HAP-1 (cell line): ENCODE measurements around the gene CENPU.

ENCODE experiments used
- DNase-seq, 2 experiments: peaks; one replicate each; pipeline ENCODE4 v3.0.0-alpha.2; 2016 to 2020; ENCODE audit warnings: low spot score in 2 of 2
- H3K27me3 ChIP-seq: fragments of 250-450 bp; sonication (Bioruptor Pico); 2 replicates; pipeline ENCODE4 v1.5.1; 2020; ENCODE audit warnings: low read depth, mild to moderate bottlenecking, moderate library complexity
- H3K36me3 ChIP-seq: fragments of 250-450 bp; sonication (Bioruptor Pico); replicated peaks from 2 replicates; pipeline ENCODE4 v1.5.1; 2020; ENCODE audit warnings: mild to moderate bottlenecking
- H3K4me1 ChIP-seq: fragments of 250-450 bp; sonication (Bioruptor Pico); 2 replicates; pipeline ENCODE4 v1.5.1; 2020; ENCODE audit warnings: mild to moderate bottlenecking
- H3K4me3 ChIP-seq: fragments of 250-450 bp; sonication (Bioruptor Pico); 2 replicates; pipeline ENCODE4 v1.5.1; 2020; ENCODE audit warnings: mild to moderate bottlenecking, moderate library complexity
- H3K9me3 ChIP-seq: fragments of 250-450 bp; sonication (Bioruptor Pico); 2 replicates; pipeline ENCODE4 v1.5.1; 2020; ENCODE audit warnings: mild to moderate bottlenecking, moderate library complexity
- in situ Hi-C: fragments of 300-500 bp; cut with MboI; formaldehyde crosslinking; loops from 3 replicates; pipeline ENCODE4 v1.14.3; 2020; ENCODE audit warnings: low sequenced_read_pairs, inconsistent platforms, mixed read lengths

CENPU gene

GRCh38 chr4:184681916-184682315 lies 52.0 kb downstream of the CENPU start:
- H3K4me1 ChIP-seq, result peaks cover 7% of the 10 kb centered on the region
- in situ Hi-C loops, result no loop called here
- H3K4me3 ChIP-seq, result no peak overlapping the region
- H3K36me3 ChIP-seq, result no peaks in the 10 kb centered on the region; the same call in 1 of the 2 replicates
- DNase-seq, result no peak
- H3K27me3 ChIP-seq, result no peaks in the 10 kb centered on the region
- no peaks in the 10 kb centered on the region for H3K9me3 ChIP-seq

GRCh38 chr4:184680698-184681097 lies 53.2 kb downstream of the CENPU start:
- no peak overlapping the region for H3K4me3 ChIP-seq
- in situ Hi-C loops, result no loop called here
- H3K4me1 ChIP-seq, result peaks cover 7% of the 10 kb centered on the region
- DNase-seq, result no peak
- no peaks in the 10 kb centered on the region for H3K36me3 ChIP-seq
- no peaks in the 10 kb centered on the region for H3K27me3 ChIP-seq
- no peaks in the 10 kb centered on the region for H3K9me3 ChIP-seq

- in situ Hi-C loops, result no loop called here
- Histone ChIP-seq H3K4me3 (no peak overlapping the region), H3K4me1 (peaks cover 4% of the 10 kb centered on the region), H3K9me3 (no peaks in the 10 kb centered on the region), H3K27me3 (no peaks in the 10 kb centered on the region), H3K36me3 (peaks cover 13% of the 10 kb centered on the region)
- no peak for DNase-seq
These were observed 57.9 kb downstream of the CENPU start for GRCh38 chr4:184675821-184676492.

GRCh38 chr4:184675018-184675417 lies 58.9 kb downstream of the CENPU start:
- no peaks in the 10 kb centered on the region for H3K27me3 ChIP-seq
- no peak for DNase-seq
- no peak overlapping the region for H3K4me3 ChIP-seq
- H3K36me3 ChIP-seq, result peaks cover 15% of the 10 kb centered on the region
- no peaks in the 10 kb centered on the region for H3K4me1 ChIP-seq
- no peaks in the 10 kb centered on the region for H3K9me3 ChIP-seq
- in situ Hi-C loops, result no loop called here

- no peak for DNase-seq
- Histone ChIP-seq H3K4me3 (no peak overlapping the region), H3K27me3 (no peaks in the 10 kb centered on the region), H3K4me1 (no peaks in the 10 kb centered on the region), H3K9me3 (no peaks in the 10 kb centered on the region), H3K36me3 (peaks cover 17% of the 10 kb centered on the region)
- in situ Hi-C loops, result no loop called here
These were observed 59.9 kb downstream of the CENPU start for GRCh38 chr4:184674011-184674410.

GRCh38 chr4:184672741-184673140 lies 61.2 kb downstream of the CENPU start:
- in situ Hi-C loops, result no loop called here
- Histone ChIP-seq H3K4me1 (no peaks in the 10 kb centered on the region), H3K27me3 (no peaks in the 10 kb centered on the region), H3K36me3 (peaks cover 25% of the 10 kb centered on the region), H3K9me3 (no peaks in the 10 kb centered on the region), H3K4me3 (no peak overlapping the region)
- no peak for DNase-seq

- H3K27me3 ChIP-seq, result no peaks in the 10 kb centered on the region
- DNase-seq, result no peak
- H3K9me3 ChIP-seq, result no peaks in the 10 kb centered on the region
- peaks cover 33% of the 10 kb centered on the region for H3K36me3 ChIP-seq
- in situ Hi-C loops, result no loop called here
- no peak overlapping the region for H3K4me3 ChIP-seq
- H3K4me1 ChIP-seq, result no peaks in the 10 kb centered on the region
These were observed 62.8 kb downstream of the CENPU start for GRCh38 chr4:184671101-184671500.

GRCh38 chr4:184669251-184669650 lies 64.6 kb downstream of the CENPU start:
- Histone ChIP-seq H3K9me3 (no peaks in the 10 kb centered on the region), H3K36me3 (peaks cover 29% of the 10 kb centered on the region), H3K4me1 (no peaks in the 10 kb centered on the region), H3K4me3 (no peak overlapping the region), H3K27me3 (no peaks in the 10 kb centered on the region)
- DNase-seq, result no peak
- in situ Hi-C loops, result no loop called here

GRCh38 chr4:184668511-184669114 lies 65.3 kb downstream of the CENPU start:
- H3K36me3 ChIP-seq, result peaks cover 29% of the 10 kb centered on the region

GRCh38 chr4:184668096-184668495 lies 65.8 kb downstream of the CENPU start:
- DNase-seq, result no peak
- Histone ChIP-seq H3K4me1 (no peaks in the 10 kb centered on the region), H3K36me3 (peaks cover 29% of the 10 kb centered on the region), H3K4me3 (no peak overlapping the region), H3K9me3 (no peaks in the 10 kb centered on the region), H3K27me3 (no peaks in the 10 kb centered on the region)
- in situ Hi-C loops, result no loop called here

More at GRCh38 chr4:184668511-184669114, 65.3 kb downstream of the CENPU start:
- Histone ChIP-seq H3K27me3 (no peaks in the 10 kb centered on the region), H3K4me3 (no peak overlapping the region), H3K9me3 (no peaks in the 10 kb centered on the region), H3K4me1 (no peaks in the 10 kb centered on the region)
- in situ Hi-C loops, result no loop called here
- DNase-seq, result no peak

GRCh38 chr4:184666670-184667069 lies 67.2 kb downstream of the CENPU start:
- Histone ChIP-seq H3K36me3 (peaks cover 21% of the 10 kb centered on the region), H3K4me3 (no peak overlapping the region), H3K4me1 (no peaks in the 10 kb centered on the region), H3K27me3 (no peaks in the 10 kb centered on the region), H3K9me3 (no peaks in the 10 kb centered on the region)
- in situ Hi-C loops, result no loop called here
- DNase-seq, result no peak

- no peaks in the 10 kb centered on the region for H3K4me1 ChIP-seq
- H3K4me3 ChIP-seq, result no peak overlapping the region
- peak; percentile 22 to 25 for DNase-seq
- no peaks in the 10 kb centered on the region for H3K9me3 ChIP-seq
- peaks cover 26% of the 10 kb centered on the region for H3K36me3 ChIP-seq
- in situ Hi-C loops, result no loop called here
- H3K27me3 ChIP-seq, result no peaks in the 10 kb centered on the region
These were observed 69.3 kb downstream of the CENPU start for GRCh38 chr4:184664445-184665210.

GRCh38 chr4:184662236-184662635 lies 71.7 kb downstream of the CENPU start:
- Histone ChIP-seq H3K4me3 (no peak overlapping the region), H3K4me1 (no peaks in the 10 kb centered on the region), H3K36me3 (peaks cover 20% of the 10 kb centered on the region), H3K27me3 (no peaks in the 10 kb centered on the region), H3K9me3 (no peaks in the 10 kb centered on the region)
- DNase-seq, result no peak
- in situ Hi-C loops, result no loop called here

GRCh38 chr4:184660978-184661377 lies 72.9 kb downstream of the CENPU start:
- Histone ChIP-seq H3K4me1 (no peaks in the 10 kb centered on the region), H3K27me3 (no peaks in the 10 kb centered on the region), H3K36me3 (peaks cover 18% of the 10 kb centered on the region), H3K9me3 (no peaks in the 10 kb centered on the region), H3K4me3 (no peak overlapping the region)
- in situ Hi-C loops, result no loop called here
- no peak for DNase-seq
